Panc1 (cell line): ENCODE measurements around the gene ZBED4. TPM values are rescaled to one million over a fixed set of nuclear protein-coding genes. Genes with fewer than 3 reads are reported as not detected.
A peak's percentile ranks its signal among the peaks of the same experiment; 100 is the strongest.

ENCODE experiments used
- ATAC-seq: fragments of 200-7000 bp; cut with Tn5 transposase; 2 replicates; pipeline ENCODE4 v1.9.1; 2020; ENCODE audit warnings: mild to moderate bottlenecking, moderate library complexity
- BruUV-seq: library from RNA; stranded (reverse); fragments of 400-500 nt; replicated peaks from 2 replicates; lab custom pipeline; 2021; lab: Mats Ljungman, UMichigan
- CTCF ChIA-PET: fragments of 300-600 bp; sonication (Branson Sonifier 250); formaldehyde crosslinking; loops from one replicate; lab custom pipeline; 2022; ENCODE audit warnings: antibody characterized with exemption; lab: Charles Lee
- POLR2A ChIA-PET: fragments of 300-600 bp; sonication (Branson Sonifier 250); formaldehyde crosslinking; loops from one replicate; lab custom pipeline; 2022; ENCODE audit warnings: antibody characterized with exemption; lab: Charles Lee
- DNase-seq: peaks from one replicate; pipeline ENCODE4 v3.0.0-alpha.2; 2010; ENCODE audit warnings: low read depth, low spot score
- H3K27ac ChIP-seq: 2 replicates; pipeline ENCODE4 v1.5.1; 2011; ENCODE audit warnings: mild to moderate bottlenecking, low read length, inconsistent platforms
- H3K27me3 ChIP-seq: fragments of 200-500 bp; sonication (Bioruptor generic); 2 replicates; pipeline ENCODE4 v1.6.0; 2014; ENCODE audit warnings: low read length, inconsistent platforms; ENCODE audit not compliant: control insufficient read depth, insufficient read depth
- H3K36me3 ChIP-seq: fragments of 200-500 bp; sonication (Bioruptor generic); 2 replicates; pipeline ENCODE4 v1.5.1; 2014; ENCODE audit warnings: inconsistent platforms, mild to moderate bottlenecking, low read length, moderate library complexity; ENCODE audit not compliant: control insufficient read depth, insufficient read depth
- H3K4me1 ChIP-seq: 2 replicates; pipeline ENCODE4 v1.5.1; 2011; ENCODE audit warnings: inconsistent platforms, mild to moderate bottlenecking, low read length, moderate library complexity; ENCODE audit not compliant: control insufficient read depth, insufficient read depth
- H3K4me3 ChIP-seq, 2 experiments: 2 replicates each; pipeline ENCODE4 v1.5.1; 2011 to 2012; ENCODE audit warnings: low read depth in 2 of 2, low read length in 2 of 2, mild to moderate bottlenecking in 2 of 2, inconsistent platforms in 1 of 2, moderate library complexity in 1 of 2
- H3K9me3 ChIP-seq: fragments of 200-500 bp; sonication (Bioruptor generic); 2 replicates; pipeline ENCODE4 v1.5.1; 2014; ENCODE audit warnings: low read depth, mild to moderate bottlenecking, inconsistent platforms, low read length, moderate library complexity; ENCODE audit not compliant: control insufficient read depth, insufficient read depth
- CTCF ChIP-seq: fragments of 450-650 bp; IDR thresholded peaks from 2 replicates; pipeline ENCODE4 v1.5.1; 2017; ENCODE audit warnings: mild to moderate bottlenecking
- POLR2AphosphoS5 ChIP-seq: IDR thresholded peaks from 2 replicates; pipeline ENCODE4 v1.6.1; 2012; ENCODE audit warnings: mild to moderate bottlenecking, low read depth, low read length, moderate library complexity
- REST ChIP-seq, 2 experiments: IDR thresholded peaks; 2 replicates each; pipeline ENCODE4 v1.6.1; 2011 to 2012; ENCODE audit warnings: low read depth in 2 of 2, control low read depth in 1 of 2, low read length in 1 of 2, mild to moderate bottlenecking in 1 of 2, moderate library complexity in 1 of 2; ENCODE audit not compliant: insufficient read depth in 1 of 2
- SIN3A ChIP-seq: IDR thresholded peaks from 2 replicates; pipeline ENCODE4 v1.6.1; 2012; ENCODE audit warnings: low read depth, mild to moderate bottlenecking, low read length, moderate library complexity, borderline replicate concordance; ENCODE audit not compliant: insufficient read depth
- TCF7L2 ChIP-seq: IDR thresholded peaks from 2 replicates; pipeline ENCODE4 v1.6.1; 2011; ENCODE audit warnings: mild to moderate bottlenecking, low read depth, low read length, inconsistent platforms
- in situ Hi-C: cut with HindIII; loops from 2 replicates; pipeline ENCODE4 v1.10.0; 2016; ENCODE audit warnings: low sequenced_read_pairs, low pct_unique_long_range_greater_than_20kb
- intact Hi-C: fragments of 100-400 bp; cut with micrococcal nuclease; formaldehyde crosslinking; loops from one replicate; pipeline ENCODE4 v1.10.0; 2022; ENCODE audit not compliant: unreplicated experiment
- total RNA-seq: library from RNA; stranded (reverse); gene quantifications from one replicate; pipeline ENCODE4 v1.2.1, GENCODE V29; 2021; ENCODE audit not compliant: unreplicated experiment

The ZBED4 gene
- total RNA-seq, 1 experiment from 2014 or later = 17.3 TPM

- no peak for TF ChIP-seq TCF7L2
Measured at GRCh38 chr22:49856766-49857618, 3.3 kb downstream of the ZBED4 start (continued).

GRCh38 chr22:49858827-49859226 lies 5.2 kb downstream of the ZBED4 start:
- DNase-seq (no peak), ATAC-seq (no peak)
- Histone ChIP-seq H3K27me3 (no peaks in the 10 kb centered on the region), H3K4me1 (peaks cover 26% of the 10 kb centered on the region), H3K4me3 (no peak overlapping the region), H3K27ac (no peak overlapping the region), H3K9me3 (no peaks in the 10 kb centered on the region), H3K36me3 (peaks cover 5% of the 10 kb centered on the region; the same call in 1 of the 2 replicates)
- no TSS peak for BruUV-seq
- CTCF ChIA-PET = no interaction called here
- POLR2A ChIA-PET = no interaction called here
- in situ Hi-C loops = no loop called here
- intact Hi-C loops = no loop called here
- TF ChIP-seq TCF7L2 (no peak), SIN3A (no peak), REST (IDR thresholded peaks at IDR 0.05; ENCODE audit: insufficient read depth in 1 of 2, low read depth in 2 of 2, low read length in 1 of 2) (no peak), CTCF (no peak), POLR2AphosphoS5 (no peak)

GRCh38 chr22:49861642-49862495 lies 8.2 kb downstream of the ZBED4 start:
- intact Hi-C loops = no loop called here
- in situ Hi-C loops = no loop called here
- Histone ChIP-seq H3K4me3 (no peak overlapping the region), H3K27ac (no peak overlapping the region), H3K36me3 (no peaks in the 10 kb centered on the region), H3K9me3 (peaks cover 8% of the 10 kb centered on the region; the same call in 1 of the 2 replicates), H3K27me3 (no peaks in the 10 kb centered on the region), H3K4me1 (peaks cover 13% of the 10 kb centered on the region)
- DNase-seq (no peak), ATAC-seq (no peak)
- POLR2A ChIA-PET = no interaction called here
- TSS peak; percentile 49 for BruUV-seq
- TF ChIP-seq POLR2AphosphoS5 = no peak
- no peak for TF ChIP-seq TCF7L2
- TF ChIP-seq SIN3A = no peak
- no peak for TF ChIP-seq CTCF
- TF ChIP-seq REST (IDR thresholded peaks at IDR 0.05; ENCODE audit: insufficient read depth in 1 of 2, low read depth in 2 of 2, low read length in 1 of 2) = no peak
- CTCF ChIA-PET = interaction anchor here (0.6 kb wide), 1 partner anchor 9 kb away, joined by 5 read pairs; no protein-coding TSS in a partner anchor
